MCF 10A (cell line): ENCODE data around the gene SLC26A9. TPM values are rescaled to one million over a fixed set of nuclear protein-coding genes. Genes with fewer than 3 reads are reported as not detected.
"Not testable (repeated sequence)": the region's sequence is repeated elsewhere in the genome, so short reads cannot be mapped to it uniquely, and the experiment has no call there.

ENCODE experiments used
- BruUV-seq: library from RNA; stranded (reverse); fragments of 400-500 nt; replicated peaks from 2 replicates; lab custom pipeline; 2021; lab: Mats Ljungman, UMichigan
- CTCF ChIA-PET: fragments of 300-600 bp; sonication (Branson Sonifier 250); formaldehyde crosslinking; extraction: SDS; loops from one replicate; lab custom pipeline; 2021; ENCODE audit warnings: antibody characterized with exemption, inconsistent platforms; lab: Yijun Ruan, JAX
- POLR2A ChIA-PET: fragments of 300-600, 350-650 bp; sonication (Branson Sonifier 250); formaldehyde crosslinking; extraction: SDS; loops from one replicate; lab custom pipeline; 2020; ENCODE audit warnings: antibody characterized with exemption, inconsistent platforms; lab: Yijun Ruan, JAX
- DNase-seq: peaks from one replicate; pipeline ENCODE4 v3.0.0-alpha.2; 2018; ENCODE audit not compliant: unreplicated experiment
- H3K27ac Mint-ChIP-seq: one replicate; pipeline ENCODE4 v1.8.0; 2022; ENCODE audit warnings: mild to moderate bottlenecking, low read depth, mixed read lengths; ENCODE audit not compliant: unreplicated experiment
- H3K27me3 Mint-ChIP-seq: one replicate; pipeline ENCODE4 v1.8.0; 2022; ENCODE audit warnings: mixed read lengths; ENCODE audit not compliant: insufficient read depth, unreplicated experiment
- H3K36me3 Mint-ChIP-seq: one replicate; pipeline ENCODE4 v1.8.0; 2022; ENCODE audit warnings: mild to moderate bottlenecking, moderate library complexity, mixed read lengths; ENCODE audit not compliant: insufficient read depth, unreplicated experiment
- H3K4me1 Mint-ChIP-seq: one replicate; pipeline ENCODE4 v1.8.0; 2022; ENCODE audit warnings: mixed read lengths; ENCODE audit not compliant: insufficient read depth, unreplicated experiment
- H3K4me3 Mint-ChIP-seq: one replicate; pipeline ENCODE4 v1.8.0; 2022; ENCODE audit warnings: mild to moderate bottlenecking, moderate library complexity, mixed read lengths; ENCODE audit not compliant: unreplicated experiment
- H3K9me3 Mint-ChIP-seq: one replicate; pipeline ENCODE4 v1.8.0; 2022; ENCODE audit warnings: mixed read lengths; ENCODE audit not compliant: unreplicated experiment
- intact Hi-C: fragments of 100-400 bp; cut with micrococcal nuclease; formaldehyde crosslinking; loops from 2 replicates; pipeline ENCODE4 v1.14.1; 2022
- total RNA-seq: library from RNA; stranded (reverse); gene quantifications from 2 replicates; pipeline ENCODE4 v1.2.3, GENCODE V29; 2022
- TF ChIP-seq, protein P1 (sequence below): fragments of 200-600 bp; IDR thresholded peaks from one replicate; pipeline ENCODE4 v1.8.0; 2022; ENCODE audit warnings: antibody characterized with exemption, mild to moderate bottlenecking; ENCODE audit not compliant: unreplicated experiment

Gene SLC26A9
- total RNA-seq, 1 experiment from 2014 or later: not detected

DNA sequence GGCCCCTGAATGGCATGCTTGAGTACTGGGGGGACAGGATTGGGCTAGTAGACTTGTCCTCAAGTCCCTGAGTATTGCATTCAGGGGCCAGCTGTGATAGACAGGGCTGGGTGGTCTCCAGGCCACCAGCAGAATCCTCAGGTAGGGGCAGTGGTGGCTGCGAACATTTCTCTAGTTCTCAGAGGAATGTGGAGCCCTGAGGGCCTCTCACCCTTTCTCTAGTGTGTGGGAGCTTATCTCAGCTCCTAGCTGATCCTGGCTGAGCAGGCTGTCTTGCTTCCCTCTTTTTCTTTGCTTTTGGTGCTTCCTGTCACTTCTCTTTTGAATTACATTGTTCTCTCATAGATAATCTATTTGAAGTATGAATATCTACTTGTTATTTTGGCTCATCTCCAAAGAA is 63.3 kb downstream of the SLC26A9 start:
- POLR2A ChIA-PET: interaction anchor here (0.6 kb wide), 1 partner anchor 237 kb away, joined by 3 read pairs; no protein-coding TSS in a partner anchor
- H3K36me3 Mint-ChIP-seq: no peaks in the 10 kb centered on the region
- DNase-seq: no peak
- no peaks in the 10 kb centered on the region for H3K9me3 Mint-ChIP-seq
- no peak overlapping the region for H3K4me3 Mint-ChIP-seq
- TF ChIP-seq, protein P1, sequence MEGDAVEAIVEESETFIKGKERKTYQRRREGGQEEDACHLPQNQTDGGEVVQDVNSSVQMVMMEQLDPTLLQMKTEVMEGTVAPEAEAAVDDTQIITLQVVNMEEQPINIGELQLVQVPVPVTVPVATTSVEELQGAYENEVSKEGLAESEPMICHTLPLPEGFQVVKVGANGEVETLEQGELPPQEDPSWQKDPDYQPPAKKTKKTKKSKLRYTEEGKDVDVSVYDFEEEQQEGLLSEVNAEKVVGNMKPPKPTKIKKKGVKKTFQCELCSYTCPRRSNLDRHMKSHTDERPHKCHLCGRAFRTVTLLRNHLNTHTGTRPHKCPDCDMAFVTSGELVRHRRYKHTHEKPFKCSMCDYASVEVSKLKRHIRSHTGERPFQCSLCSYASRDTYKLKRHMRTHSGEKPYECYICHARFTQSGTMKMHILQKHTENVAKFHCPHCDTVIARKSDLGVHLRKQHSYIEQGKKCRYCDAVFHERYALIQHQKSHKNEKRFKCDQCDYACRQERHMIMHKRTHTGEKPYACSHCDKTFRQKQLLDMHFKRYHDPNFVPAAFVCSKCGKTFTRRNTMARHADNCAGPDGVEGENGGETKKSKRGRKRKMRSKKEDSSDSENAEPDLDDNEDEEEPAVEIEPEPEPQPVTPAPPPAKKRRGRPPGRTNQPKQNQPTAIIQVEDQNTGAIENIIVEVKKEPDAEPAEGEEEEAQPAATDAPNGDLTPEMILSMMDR: no peak
- intact Hi-C loops: no loop called here
- no peaks in the 10 kb centered on the region for H3K4me1 Mint-ChIP-seq
- peaks cover 27% of the 10 kb centered on the region for H3K27me3 Mint-ChIP-seq
- H3K27ac Mint-ChIP-seq: no peak overlapping the region
- no TSS peak for BruUV-seq
- CTCF ChIA-PET: interaction anchor here (0.6 to 1.7 kb wide), 4 partner anchors 11 to 152 kb away, joined by 3 to 5 read pairs (median 4); no protein-coding TSS in a partner anchor

DNA sequence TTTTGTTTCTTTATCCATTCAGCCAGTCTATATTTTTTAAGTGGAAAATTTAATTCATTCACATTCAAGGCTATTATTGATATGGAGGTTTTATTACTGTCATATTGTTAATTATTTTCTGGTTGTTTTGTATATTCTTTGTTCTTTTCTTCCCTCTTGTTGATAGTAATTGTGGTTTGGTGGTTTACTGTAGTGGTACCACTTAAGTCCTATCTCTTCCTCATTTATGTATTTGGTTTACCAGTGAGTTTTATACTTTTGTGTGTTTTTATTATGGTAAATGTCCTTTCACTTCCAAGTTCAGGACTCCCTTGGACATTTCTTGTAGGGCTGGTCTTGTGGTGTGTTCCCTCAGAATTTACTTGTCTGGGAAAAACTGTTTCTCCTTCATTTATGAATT is 65.2 kb downstream of the SLC26A9 start:
- Mint-ChIP-seq H3K27ac (no peak overlapping the region), H3K36me3 (no peaks in the 10 kb centered on the region), H3K9me3 (no peaks in the 10 kb centered on the region), H3K27me3 (peaks cover 27% of the 10 kb centered on the region), H3K4me1 (no peaks in the 10 kb centered on the region), H3K4me3 (no peak overlapping the region)
- ChIA-PET CTCF (interaction anchor here (0.6 kb wide), 1 partner anchor 120 kb away, joined by 3 read pairs; no protein-coding TSS in a partner anchor), POLR2A (no interaction called here)
- intact Hi-C loops: no loop called here
- BruUV-seq: no TSS peak
- TF ChIP-seq, protein P1: no peak
- no peak for DNase-seq

DNA sequence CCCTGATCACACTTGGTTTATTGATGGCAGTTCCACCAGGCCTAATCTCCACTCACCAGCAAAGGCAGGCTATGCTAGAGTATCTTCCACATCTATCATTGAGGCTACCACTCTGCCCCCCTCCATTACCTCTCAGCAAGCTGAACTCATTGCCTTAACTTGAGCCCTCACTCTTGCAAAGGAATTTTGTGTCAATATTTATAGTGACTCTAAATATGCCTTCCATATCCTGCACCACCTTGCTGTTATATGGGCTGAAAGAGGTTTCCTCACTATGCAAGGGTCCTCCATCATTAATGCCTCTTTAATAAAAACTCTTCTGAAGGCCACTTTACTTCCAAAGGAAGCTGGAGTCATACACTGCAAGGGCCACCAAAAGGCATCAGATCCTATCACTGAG is 70.1 kb downstream of the SLC26A9 start:
- H3K9me3 Mint-ChIP-seq, H3K27me3 Mint-ChIP-seq, H3K4me1 Mint-ChIP-seq, CTCF ChIA-PET, H3K36me3 Mint-ChIP-seq, BruUV-seq, H3K4me3 Mint-ChIP-seq, H3K27ac Mint-ChIP-seq, POLR2A ChIA-PET, intact Hi-C loops, DNase-seq: not testable (repeated sequence)

DNA sequence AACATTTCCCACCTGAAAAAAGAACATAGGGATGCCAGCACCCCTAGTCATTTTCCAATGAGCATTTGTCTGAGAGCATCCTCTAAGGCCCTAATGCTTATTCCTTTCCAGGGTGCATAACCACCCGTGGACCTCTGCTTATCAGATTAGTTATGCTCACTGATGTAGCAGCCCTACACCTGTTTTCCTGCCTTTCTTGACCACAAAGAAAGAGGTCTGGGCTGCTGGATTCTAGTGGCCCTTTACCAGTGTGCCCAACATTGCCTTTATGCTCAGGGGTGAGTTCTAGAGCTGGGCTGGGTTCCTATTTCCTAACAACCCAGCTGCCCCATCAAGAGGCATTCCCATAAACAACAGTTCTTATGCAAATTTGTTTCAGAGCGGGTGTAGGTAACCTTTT is 73.0 kb downstream of the SLC26A9 start:
- no peak overlapping the region for H3K4me3 Mint-ChIP-seq
- H3K9me3 Mint-ChIP-seq: no peaks in the 10 kb centered on the region
- ChIA-PET CTCF (no interaction called here), POLR2A (no interaction called here)
- no peaks in the 10 kb centered on the region for H3K36me3 Mint-ChIP-seq
- no peak overlapping the region for H3K27ac Mint-ChIP-seq
- no TSS peak for BruUV-seq
- intact Hi-C loops: no loop called here
- no peak for DNase-seq
- no peaks in the 10 kb centered on the region for H3K4me1 Mint-ChIP-seq
- no peaks in the 10 kb centered on the region for H3K27me3 Mint-ChIP-seq
- TF ChIP-seq, protein P1: no peak

Other genes starting within 250 kb of the SLC26A9 start
- gene NUCKS1, start 193.3 kb downstream of the SLC26A9 start, total RNA-seq: 605 and 615 TPM in 2 replicates
- 33.6 and 44.8 TPM in 2 replicates for gene RAB29, start 168.0 kb downstream of the SLC26A9 start, total RNA-seq
- 48.8 and 49.7 TPM in 2 replicates for gene SLC41A1, start 130.3 kb downstream of the SLC26A9 start, total RNA-seq
- not detected in 2 replicates for gene PM20D1, start 93.3 kb downstream of the SLC26A9 start, total RNA-seq
- gene RAB7B, start 59.9 kb upstream of the SLC26A9 start, total RNA-seq: 1.6 and 3.6 TPM in 2 replicates
- 0.79 and 0.81 TPM in 2 replicates for gene CTSE, start 80.4 kb upstream of the SLC26A9 start, total RNA-seq
- not detected in 2 replicates for gene RHEX, start 109.7 kb upstream of the SLC26A9 start, total RNA-seq
- gene AVPR1B, start 173.9 kb upstream of the SLC26A9 start, total RNA-seq: not detected in 2 replicates